Smooth muscle cell (in vitro differentiated cells): ENCODE results near the gene DOK5. TPM values are rescaled to one million over a fixed set of nuclear protein-coding genes. Genes with fewer than 3 reads are reported as not detected.

ENCODE experiments used
- DNase-seq: peaks from one replicate; lab custom pipeline; 2025; ENCODE audit not compliant: unreplicated experiment; lab: John Stamatoyannopoulos, UW
- H2AFZ ChIP-seq: fragments of 200-600 bp; sonication (generic); 2 replicates; pipeline ENCODE4 v1.6.0; 2016; ENCODE audit warnings: antibody characterized with exemption, low read depth, mild to moderate bottlenecking
- H3F3A ChIP-seq: fragments of 200-600 bp; sonication (generic); 2 replicates; pipeline ENCODE4 v1.6.0; 2017; ENCODE audit warnings: antibody characterized with exemption, low read depth
- H3K27ac ChIP-seq: fragments of 200-600 bp; sonication (generic); 2 replicates; pipeline ENCODE4 v1.5.1; 2016; ENCODE audit warnings: low read depth, mild to moderate bottlenecking
- H3K27me3 ChIP-seq: fragments of 200-600 bp; sonication (generic); 2 replicates; pipeline ENCODE4 v1.6.1; 2016; ENCODE audit warnings: low read depth, mild to moderate bottlenecking
- H3K36me3 ChIP-seq: fragments of 200-600 bp; sonication (generic); 2 replicates; pipeline ENCODE4 v1.5.1; 2016; ENCODE audit warnings: low read depth
- H3K4me1 ChIP-seq: fragments of 200-600 bp; sonication (generic); 2 replicates; pipeline ENCODE4 v1.5.1; 2016; ENCODE audit warnings: low read depth
- H3K4me2 ChIP-seq: fragments of 200-600 bp; sonication (generic); 2 replicates; pipeline ENCODE4 v1.6.0; 2016; ENCODE audit warnings: mild to moderate bottlenecking
- H3K4me3 ChIP-seq: fragments of 200-600 bp; sonication (generic); 2 replicates; pipeline ENCODE4 v1.5.1; 2016; ENCODE audit warnings: mild to moderate bottlenecking
- H3K79me2 ChIP-seq: fragments of 200-600 bp; sonication (generic); 2 replicates; pipeline ENCODE4 v1.6.0; 2016; ENCODE audit warnings: low read depth, mild to moderate bottlenecking
- H3K9ac ChIP-seq: fragments of 200-600 bp; sonication (generic); 2 replicates; pipeline ENCODE4 v1.6.0; 2016; ENCODE audit warnings: low read depth
- H3K9me3 ChIP-seq: fragments of 200-600 bp; sonication (generic); replicated peaks from 2 replicates; pipeline ENCODE4 v1.5.1; 2016; ENCODE audit warnings: low read depth
- H4K20me1 ChIP-seq: fragments of 200-600 bp; sonication (generic); 2 replicates; pipeline ENCODE4 v1.6.0; 2016; ENCODE audit warnings: low read depth
- WGBS: methylation state at CpG from one replicate; pipeline ENCODE4 v1.1.7; 2016; ENCODE audit warnings: low lambda C conversion rate; 5-methylcytosine and 5-hydroxymethylcytosine counted together
- polyA plus RNA-seq: library from polyadenylated mRNA; unstranded; fragments of >200 nt; fragmentation: Nextera tagmentation; extraction: Ambion mirVana; gene quantifications from 2 replicates; pipeline ENCODE4 v1.2.1, GENCODE V29; 2016
- total RNA-seq: library from RNA; depleted of rRNA; stranded (reverse); fragments of >200 nt; gene quantifications from 2 replicates; pipeline ENCODE4 v1.2.3, GENCODE V29; 2014
- TF ChIP-seq, protein P1 (sequence below): fragments of 200-600 bp; sonication (generic); IDR thresholded peaks from 2 replicates; pipeline ENCODE4 v1.5.1; 2017; ENCODE audit warnings: borderline replicate concordance, mild to moderate bottlenecking, antibody characterized with exemption; ENCODE audit not compliant: insufficient read depth, poor library complexity, severe bottlenecking

The DOK5 gene
- total and polyA plus RNA-seq, 2 experiments from 2014 or later, result 7.7 to 10.4 TPM

DNA sequence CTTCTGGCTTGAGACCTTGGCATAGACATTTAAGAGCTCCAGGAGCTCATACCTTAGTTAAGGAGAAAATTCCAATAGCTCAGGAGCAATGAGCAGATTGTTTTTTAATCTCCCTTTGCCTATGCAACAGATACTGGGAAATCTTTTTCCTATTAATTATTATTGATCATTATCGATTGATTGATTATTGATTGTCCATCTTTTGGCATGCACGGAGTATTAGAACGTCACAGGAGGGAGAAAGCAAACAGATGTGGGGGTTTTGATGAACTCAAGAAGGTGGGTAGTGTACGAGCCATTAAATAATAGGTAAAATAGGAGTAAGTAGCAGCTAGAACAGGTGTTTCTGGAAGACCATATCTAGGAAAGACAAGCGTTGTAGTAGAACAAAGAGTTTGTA is 205.0 kb downstream of the DOK5 start:
- no peaks in the 10 kb centered on the region for H3K4me1 ChIP-seq
- no peaks in the 10 kb centered on the region for H3K27me3 ChIP-seq
- no peaks in the 10 kb centered on the region for H4K20me1 ChIP-seq
- no peak overlapping the region for H2AFZ ChIP-seq
- H3F3A ChIP-seq, result no peaks in the 10 kb centered on the region
- no peak overlapping the region for H3K9ac ChIP-seq
- H3K27ac ChIP-seq, result no peak overlapping the region
- peak overlapping the region; percentile 50 for H3K4me2 ChIP-seq
- no peaks in the 10 kb centered on the region for H3K36me3 ChIP-seq
- DNase-seq, result no peak
- no peak overlapping the region for H3K4me3 ChIP-seq
- TF ChIP-seq, protein P1, sequence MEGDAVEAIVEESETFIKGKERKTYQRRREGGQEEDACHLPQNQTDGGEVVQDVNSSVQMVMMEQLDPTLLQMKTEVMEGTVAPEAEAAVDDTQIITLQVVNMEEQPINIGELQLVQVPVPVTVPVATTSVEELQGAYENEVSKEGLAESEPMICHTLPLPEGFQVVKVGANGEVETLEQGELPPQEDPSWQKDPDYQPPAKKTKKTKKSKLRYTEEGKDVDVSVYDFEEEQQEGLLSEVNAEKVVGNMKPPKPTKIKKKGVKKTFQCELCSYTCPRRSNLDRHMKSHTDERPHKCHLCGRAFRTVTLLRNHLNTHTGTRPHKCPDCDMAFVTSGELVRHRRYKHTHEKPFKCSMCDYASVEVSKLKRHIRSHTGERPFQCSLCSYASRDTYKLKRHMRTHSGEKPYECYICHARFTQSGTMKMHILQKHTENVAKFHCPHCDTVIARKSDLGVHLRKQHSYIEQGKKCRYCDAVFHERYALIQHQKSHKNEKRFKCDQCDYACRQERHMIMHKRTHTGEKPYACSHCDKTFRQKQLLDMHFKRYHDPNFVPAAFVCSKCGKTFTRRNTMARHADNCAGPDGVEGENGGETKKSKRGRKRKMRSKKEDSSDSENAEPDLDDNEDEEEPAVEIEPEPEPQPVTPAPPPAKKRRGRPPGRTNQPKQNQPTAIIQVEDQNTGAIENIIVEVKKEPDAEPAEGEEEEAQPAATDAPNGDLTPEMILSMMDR, result no peak
- WGBS, result 50% methylated on average over 5 of the region's 5 CpGs
- H3K79me2 ChIP-seq, result no peaks in the 10 kb centered on the region
- H3K9me3 ChIP-seq, result no peaks in the 10 kb centered on the region

DNA sequence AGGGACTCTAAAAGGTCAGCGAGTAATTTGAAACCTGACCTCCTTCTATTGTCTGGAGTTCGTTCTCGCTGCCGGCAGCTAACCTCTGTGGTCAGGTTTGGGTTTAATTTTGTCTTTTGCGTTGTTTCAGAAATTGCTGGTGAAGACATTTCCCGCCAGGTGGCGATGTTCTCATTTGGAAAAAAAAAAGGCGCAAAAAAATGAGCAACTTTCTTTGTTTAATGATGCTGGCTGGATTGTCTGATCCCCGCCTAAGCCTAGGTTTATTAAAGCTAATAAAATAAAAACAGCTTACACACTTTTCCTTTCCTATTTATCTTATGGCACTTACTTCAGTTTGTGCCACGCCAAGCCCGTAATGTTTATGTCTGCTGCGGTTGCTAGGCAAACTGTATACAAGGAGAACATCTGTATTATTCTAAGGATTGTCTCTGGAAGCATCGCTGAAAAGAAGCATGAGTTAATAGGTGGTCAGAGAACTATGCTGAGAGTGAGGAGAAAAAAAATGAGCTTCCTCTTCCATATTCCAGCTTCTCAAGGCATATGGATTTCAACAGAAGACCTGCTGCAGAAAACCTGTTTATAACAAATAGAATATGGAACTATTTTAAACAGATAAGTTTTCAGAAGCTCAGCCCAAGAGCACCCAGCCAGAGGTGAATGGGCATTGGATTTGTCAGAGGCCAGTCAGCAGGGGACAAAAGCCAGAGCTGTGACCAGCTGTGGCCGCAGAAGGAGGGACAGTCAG is 205.7 kb downstream of the DOK5 start:
- peak overlapping the region; percentile 6 for H3K27ac ChIP-seq
- no peaks in the 10 kb centered on the region for H3K27me3 ChIP-seq
- no peaks in the 10 kb centered on the region for H3K9me3 ChIP-seq
- H4K20me1 ChIP-seq, result no peaks in the 10 kb centered on the region
- peak overlapping the region; percentile 50 for H3K4me2 ChIP-seq
- no peak for DNase-seq
- no peak overlapping the region for H2AFZ ChIP-seq
- TF ChIP-seq, protein P1, result peak; percentile 81
- peak overlapping the region; percentile 4 for H3K4me3 ChIP-seq
- H3F3A ChIP-seq, result no peaks in the 10 kb centered on the region
- H3K79me2 ChIP-seq, result no peaks in the 10 kb centered on the region
- H3K36me3 ChIP-seq, result no peaks in the 10 kb centered on the region
- H3K4me1 ChIP-seq, result no peaks in the 10 kb centered on the region
- H3K9ac ChIP-seq, result peak overlapping the region; percentile 1
- 22% methylated on average over 14 of the region's 14 CpGs for WGBS

DNA sequence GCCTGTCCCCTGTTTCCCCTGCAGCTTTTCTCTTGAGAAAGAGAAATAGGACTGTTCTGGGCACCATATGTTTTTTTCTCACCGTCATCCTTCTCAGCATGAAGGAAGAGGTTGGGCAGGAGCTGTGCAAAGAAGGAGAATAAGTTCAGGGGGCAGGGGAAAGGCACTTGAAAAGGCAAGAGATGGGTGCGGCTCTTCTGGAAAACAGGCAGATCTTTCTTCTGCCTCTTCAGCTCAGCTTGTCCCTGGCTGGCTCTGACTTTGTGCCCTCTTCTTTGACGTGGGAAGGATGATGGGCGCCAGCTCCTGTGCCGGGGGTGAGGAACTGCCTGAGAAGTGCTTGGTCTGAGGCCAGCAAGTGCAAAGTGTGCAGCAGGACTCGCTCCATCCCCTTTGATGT is 206.5 kb downstream of the DOK5 start:
- TF ChIP-seq, protein P1, result no peak
- no peaks in the 10 kb centered on the region for H3K9me3 ChIP-seq
- no peak overlapping the region for H3K9ac ChIP-seq
- no peaks in the 10 kb centered on the region for H3K36me3 ChIP-seq
- no peak overlapping the region for H2AFZ ChIP-seq
- H3K4me1 ChIP-seq, result no peaks in the 10 kb centered on the region
- 81% methylated on average over 6 of the region's 6 CpGs for WGBS
- no peak for DNase-seq
- H3K4me2 ChIP-seq, result no peak overlapping the region
- peak overlapping the region; percentile 6 for H3K27ac ChIP-seq
- H3K79me2 ChIP-seq, result no peaks in the 10 kb centered on the region
- H3K27me3 ChIP-seq, result no peaks in the 10 kb centered on the region
- H3K4me3 ChIP-seq, result no peak overlapping the region
- H4K20me1 ChIP-seq, result no peaks in the 10 kb centered on the region
- H3F3A ChIP-seq, result no peaks in the 10 kb centered on the region

DNA sequence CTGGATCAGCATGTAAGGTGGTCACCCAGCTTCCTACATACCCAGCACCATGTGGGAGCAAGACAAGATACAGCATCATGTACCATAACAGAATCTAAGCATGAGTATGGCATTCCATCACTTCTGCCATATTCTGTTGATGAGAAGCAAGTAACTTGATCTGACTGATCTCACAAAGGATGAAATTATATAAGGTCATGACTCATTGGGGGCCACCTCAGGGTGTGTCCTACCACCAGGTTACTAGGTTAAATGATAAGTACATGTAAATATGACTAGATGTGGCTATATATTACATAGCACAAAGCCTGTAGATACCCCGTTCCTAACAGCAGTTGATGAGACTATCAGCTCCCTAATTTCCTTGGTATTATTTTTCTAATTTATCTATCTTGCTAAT is 213.1 kb downstream of the DOK5 start:
- Histone ChIP-seq H3K9ac (no peak overlapping the region), H2AFZ (no peak overlapping the region), H3K27ac (no peak overlapping the region), H4K20me1 (no peaks in the 10 kb centered on the region), H3K27me3 (no peaks in the 10 kb centered on the region), H3K36me3 (no peaks in the 10 kb centered on the region), H3K79me2 (no peaks in the 10 kb centered on the region), H3K9me3 (no peaks in the 10 kb centered on the region), H3F3A (no peaks in the 10 kb centered on the region), H3K4me3 (no peak overlapping the region), H3K4me2 (no peak overlapping the region), H3K4me1 (no peaks in the 10 kb centered on the region)
- WGBS, result 89% methylated on average over 1 of the region's 1 CpG
- no peak for DNase-seq
- TF ChIP-seq, protein P1, result no peak
